Astrocyte (in vitro differentiated cells and primary cell): ENCODE measurements around the gene CLEC14A.

Experiments
- EZH2 ChIP-seq: IDR thresholded peaks from 2 replicates; pipeline ENCODE4 v1.6.1; 2012; ENCODE audit warnings: mild to moderate bottlenecking, low read length, inconsistent platforms; ENCODE audit not compliant: insufficient read depth
- TF ChIP-seq, protein P1 (sequence below): IDR thresholded peaks from 2 replicates; pipeline ENCODE4 v1.5.1; 2011; ENCODE audit warnings: low read depth, mild to moderate bottlenecking, inconsistent platforms, low read length, moderate library complexity; ENCODE audit not compliant: insufficient read depth

DNA sequence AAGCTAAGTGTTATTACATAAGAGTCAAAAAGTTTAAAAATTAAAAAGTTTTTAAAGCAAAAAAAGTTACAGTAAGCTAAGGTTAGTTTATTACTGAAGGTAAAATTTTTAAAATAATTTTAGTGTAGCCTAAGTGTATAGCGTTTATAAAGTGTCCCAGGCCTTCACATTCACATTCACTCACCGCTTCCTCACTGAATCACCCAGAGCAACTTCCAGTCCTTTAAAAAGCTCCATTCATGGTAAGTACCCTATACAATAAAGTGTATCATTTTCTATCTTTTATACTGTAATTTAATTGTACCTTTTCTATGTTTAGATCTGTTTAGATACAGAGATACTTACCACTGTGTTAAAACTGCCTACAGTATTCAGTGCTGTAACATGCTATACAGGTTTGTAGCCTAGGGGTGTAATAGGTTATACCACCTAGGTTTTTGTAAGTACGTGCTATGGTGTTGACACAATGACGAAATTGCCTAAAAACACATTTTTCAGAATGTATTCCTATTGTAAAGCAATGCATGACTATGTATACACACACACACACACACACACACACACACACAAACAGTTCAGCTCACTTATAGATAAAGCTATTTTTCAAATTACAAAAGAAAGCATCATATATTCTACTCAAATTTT lies 3.7 kb downstream of the CLEC14A start:
- TF ChIP-seq, protein P1, sequence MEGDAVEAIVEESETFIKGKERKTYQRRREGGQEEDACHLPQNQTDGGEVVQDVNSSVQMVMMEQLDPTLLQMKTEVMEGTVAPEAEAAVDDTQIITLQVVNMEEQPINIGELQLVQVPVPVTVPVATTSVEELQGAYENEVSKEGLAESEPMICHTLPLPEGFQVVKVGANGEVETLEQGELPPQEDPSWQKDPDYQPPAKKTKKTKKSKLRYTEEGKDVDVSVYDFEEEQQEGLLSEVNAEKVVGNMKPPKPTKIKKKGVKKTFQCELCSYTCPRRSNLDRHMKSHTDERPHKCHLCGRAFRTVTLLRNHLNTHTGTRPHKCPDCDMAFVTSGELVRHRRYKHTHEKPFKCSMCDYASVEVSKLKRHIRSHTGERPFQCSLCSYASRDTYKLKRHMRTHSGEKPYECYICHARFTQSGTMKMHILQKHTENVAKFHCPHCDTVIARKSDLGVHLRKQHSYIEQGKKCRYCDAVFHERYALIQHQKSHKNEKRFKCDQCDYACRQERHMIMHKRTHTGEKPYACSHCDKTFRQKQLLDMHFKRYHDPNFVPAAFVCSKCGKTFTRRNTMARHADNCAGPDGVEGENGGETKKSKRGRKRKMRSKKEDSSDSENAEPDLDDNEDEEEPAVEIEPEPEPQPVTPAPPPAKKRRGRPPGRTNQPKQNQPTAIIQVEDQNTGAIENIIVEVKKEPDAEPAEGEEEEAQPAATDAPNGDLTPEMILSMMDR: no peak
- TF ChIP-seq EZH2: no peak
